Ramos (cell line): Measurements from ENCODE around the gene LRP1B.

Source experiments
- in situ Hi-C: fragments of 300-500 bp; cut with MboI; formaldehyde crosslinking; loops from one replicate; pipeline ENCODE4 v1.14.3; 2022; ENCODE audit warnings: low sequenced_read_pairs; ENCODE audit not compliant: unreplicated experiment

Gene LRP1B

GRCh38 chr2:141967503-141967902, 163.3 kb downstream of the LRP1B start:
- in situ Hi-C loops: no loop called here

- in situ Hi-C loops: no loop called here
These were observed 170.9 kb downstream of the LRP1B start for GRCh38 chr2:141959941-141960340.

DNA sequence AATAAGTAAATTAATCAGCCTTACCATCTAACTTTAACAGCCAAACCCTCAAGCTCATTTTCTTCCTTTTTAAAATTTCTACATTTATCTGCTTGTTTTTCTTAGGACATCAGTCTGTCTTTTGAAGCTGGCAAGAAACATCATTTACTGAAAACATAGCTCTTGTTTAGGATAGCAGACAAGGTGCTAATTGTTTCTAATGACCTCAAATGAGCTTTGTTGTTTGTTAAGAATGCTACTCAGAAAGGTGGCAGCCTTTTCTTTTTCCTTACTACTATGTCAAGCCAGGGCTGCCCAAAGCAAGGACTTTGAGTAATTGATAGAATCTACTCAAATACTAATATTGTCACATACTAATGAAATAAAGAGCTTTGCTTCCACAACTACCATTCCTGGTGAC, 171.8 kb downstream of the LRP1B start:
- in situ Hi-C loops: no loop called here

GRCh38 chr2:141957827-141958450, 172.9 kb downstream of the LRP1B start:
- in situ Hi-C loops: no loop called here

GRCh38 chr2:141957321-141957720, 173.5 kb downstream of the LRP1B start:
- in situ Hi-C loops: no loop called here

DNA sequence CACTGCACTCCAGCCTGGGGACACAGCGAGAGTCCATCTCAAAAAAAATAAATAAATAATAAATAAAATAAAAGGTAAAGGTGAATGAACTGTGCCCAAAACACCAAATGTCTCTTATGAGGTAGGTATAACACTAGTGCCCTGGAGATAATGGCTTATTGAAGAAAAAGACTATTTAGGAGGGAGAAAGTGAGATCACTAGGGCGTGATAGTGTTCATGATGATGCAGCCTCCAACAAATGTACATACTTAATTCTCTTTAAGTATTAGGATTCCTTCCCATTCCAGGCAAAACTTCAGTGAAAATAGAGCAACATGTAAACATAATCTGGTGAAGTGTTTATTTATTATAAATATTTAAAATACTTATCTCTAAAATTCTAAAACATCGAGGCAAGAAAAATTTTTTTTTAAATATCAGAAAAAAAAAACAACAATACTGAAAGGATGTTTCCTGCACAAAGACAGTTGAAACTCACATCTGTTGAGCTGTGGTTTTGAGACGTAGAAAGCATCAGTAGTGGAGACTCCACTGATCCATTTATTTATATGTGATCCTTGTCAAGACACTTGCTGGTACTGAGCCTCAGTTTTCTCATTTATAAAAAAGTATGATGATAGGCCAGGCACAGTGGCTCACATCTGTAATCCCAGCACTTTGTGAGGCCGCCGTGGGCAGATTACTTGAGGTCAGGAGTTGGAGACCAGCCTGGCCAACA, 183.3 kb downstream of the LRP1B start:
- in situ Hi-C loops: no loop called here

DNA sequence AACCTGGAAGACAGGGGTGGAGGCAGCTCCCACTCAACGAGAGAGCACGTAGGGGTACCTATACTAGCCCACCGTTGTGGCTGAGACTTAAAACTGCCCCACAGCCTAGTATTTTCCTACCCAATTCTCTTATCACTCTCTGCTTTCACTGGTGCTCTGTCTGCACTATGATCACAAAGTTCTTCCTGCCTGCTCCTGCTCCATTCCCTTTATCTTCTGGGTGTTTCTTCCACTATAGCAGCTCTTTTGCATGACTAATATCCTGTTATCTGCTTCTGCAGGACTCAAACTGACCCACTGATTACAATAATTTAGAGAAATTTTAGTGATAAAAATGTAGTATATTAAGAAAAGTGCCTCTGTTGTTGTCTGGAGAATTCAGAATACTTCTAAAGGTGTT, 184.8 kb downstream of the LRP1B start:
- in situ Hi-C loops: no loop called here

DNA sequence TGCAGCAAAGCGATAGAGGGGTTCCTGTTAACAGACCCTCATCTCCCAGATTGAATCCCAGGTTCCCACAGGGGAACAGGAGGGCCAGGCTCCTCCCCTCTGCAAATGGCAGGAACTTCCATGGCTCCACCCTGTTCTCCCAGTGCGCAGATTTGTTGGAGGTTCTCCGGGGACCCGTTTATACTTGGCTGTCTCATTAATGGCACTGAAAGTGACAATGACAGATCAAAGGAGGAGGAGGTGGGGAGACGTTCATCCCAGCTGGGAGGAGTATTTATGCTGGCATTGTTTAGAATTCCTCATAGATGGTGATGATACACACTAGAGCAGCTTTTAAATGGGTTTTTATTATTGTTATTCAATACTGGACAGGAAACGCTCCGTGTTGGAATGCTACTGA, 186.9 kb downstream of the LRP1B start:
- in situ Hi-C loops: no loop called here

DNA sequence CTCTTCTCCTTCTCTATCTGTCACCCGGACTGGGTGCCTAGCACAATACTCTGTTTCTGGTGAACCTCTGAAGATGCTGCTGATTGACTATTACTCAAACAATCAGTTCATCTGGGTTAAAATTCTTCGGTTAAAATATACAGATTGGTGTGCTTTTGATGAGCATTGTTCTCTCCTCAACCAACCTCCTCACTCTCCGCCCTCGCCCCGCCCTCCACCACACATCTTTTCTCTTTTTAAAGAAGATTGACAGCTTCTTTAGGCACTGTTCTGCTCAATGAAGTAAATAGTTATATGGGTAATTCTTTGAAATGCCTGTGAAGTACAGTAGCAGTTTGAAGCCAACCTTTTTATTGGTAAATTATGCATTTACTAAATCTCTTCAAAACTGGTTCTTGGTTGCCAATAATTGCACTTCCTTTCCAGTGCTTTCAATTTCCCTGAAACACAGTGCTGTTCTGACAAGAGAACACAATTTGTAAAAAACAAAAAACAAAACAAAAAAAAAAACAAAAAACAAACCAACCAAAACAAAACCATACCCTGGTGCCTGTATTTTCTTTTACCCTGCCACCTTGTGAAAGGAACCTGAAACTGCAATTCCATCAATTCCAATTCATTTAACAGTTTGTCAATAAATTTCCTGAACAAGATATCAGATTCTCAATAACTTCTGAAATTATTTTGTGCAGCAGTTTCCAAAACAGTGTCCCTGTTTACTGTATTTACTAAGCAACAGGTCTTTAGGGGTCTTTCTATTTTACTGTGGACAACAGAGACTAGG, 188.6 kb downstream of the LRP1B start:
- in situ Hi-C loops: no loop called here

- in situ Hi-C loops: no loop called here
These were observed 189.6 kb downstream of the LRP1B start for GRCh38 chr2:141941210-141941714.

GRCh38 chr2:141940709-141941108, 190.1 kb downstream of the LRP1B start:
- in situ Hi-C loops: no loop called here

GRCh38 chr2:141933226-141933625, 197.6 kb downstream of the LRP1B start:
- in situ Hi-C loops: no loop called here

DNA sequence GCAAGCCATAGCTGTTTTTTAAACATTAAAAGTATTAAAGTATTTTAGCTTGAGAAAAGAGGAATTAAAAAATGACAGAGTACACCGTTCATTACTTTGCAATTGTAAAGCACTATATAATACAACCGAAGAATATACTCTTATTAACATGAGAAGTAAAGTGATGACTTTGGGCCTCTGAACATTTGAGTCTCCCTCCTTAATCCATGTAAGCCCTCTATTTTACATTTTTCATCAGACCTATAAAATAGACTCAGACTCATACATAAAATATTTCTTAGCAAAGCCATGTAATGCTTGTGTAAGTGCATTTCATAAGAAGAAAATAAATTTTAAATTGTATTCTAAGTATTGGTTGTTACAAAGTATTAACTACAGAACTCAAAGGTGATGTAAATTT, 198.6 kb downstream of the LRP1B start:
- in situ Hi-C loops: no loop called here

GRCh38 chr2:141931797-141932196, 199.0 kb downstream of the LRP1B start:
- in situ Hi-C loops: no loop called here

GRCh38 chr2:141930803-141931202, 200.0 kb downstream of the LRP1B start:
- in situ Hi-C loops: no loop called here

- in situ Hi-C loops: no loop called here
These were observed 201.2 kb downstream of the LRP1B start for GRCh38 chr2:141929331-141930252.

GRCh38 chr2:141928476-141928875, 202.3 kb downstream of the LRP1B start:
- in situ Hi-C loops: no loop called here

- in situ Hi-C loops: no loop called here
These were observed 203.3 kb downstream of the LRP1B start for GRCh38 chr2:141927536-141927935.

- in situ Hi-C loops: no loop called here
These were observed 205.3 kb downstream of the LRP1B start for GRCh38 chr2:141925511-141925910.

- in situ Hi-C loops: no loop called here
These were observed 207.2 kb downstream of the LRP1B start for GRCh38 chr2:141923657-141924056.
